Astrocyte (in vitro differentiated cells and primary cell): ENCODE results near the gene DNAJC13. TPM values are rescaled to one million over a fixed set of nuclear protein-coding genes. Genes with fewer than 3 reads are reported as not detected.

ENCODE experiments used
- DNase-seq: peaks from one replicate; pipeline ENCODE4 v3.0.0-alpha.2; 2010; ENCODE audit warnings: low read depth
- FAIRE-seq: peaks from 2 replicates; lab custom pipeline; 2011; peaks lifted over from hg19 to GRCh38; lab: Jason Lieb, UNC
- H2AFZ ChIP-seq: 2 replicates; pipeline ENCODE4 v1.6.0; 2012; ENCODE audit warnings: low read depth, low read length, inconsistent platforms
- H3K27ac ChIP-seq: 2 replicates; pipeline ENCODE4 v1.5.1; 2011; ENCODE audit warnings: low read depth, low read length, inconsistent platforms
- H3K27me3 ChIP-seq: 2 replicates; pipeline ENCODE4 v1.6.0; 2011; ENCODE audit warnings: low read length, inconsistent platforms; ENCODE audit not compliant: insufficient read depth
- H3K36me3 ChIP-seq: 2 replicates; pipeline ENCODE4 v1.5.1; 2011; ENCODE audit warnings: low read length, inconsistent platforms; ENCODE audit not compliant: insufficient read depth
- H3K4me1 ChIP-seq: 2 replicates; pipeline ENCODE4 v1.5.1; 2011; ENCODE audit warnings: low read length, inconsistent platforms; ENCODE audit not compliant: insufficient read depth
- H3K4me2 ChIP-seq: 2 replicates; pipeline ENCODE4 v1.6.0; 2012; ENCODE audit warnings: low read length, inconsistent platforms
- H3K4me3 ChIP-seq: 2 replicates; pipeline ENCODE4 v1.5.1; 2011; ENCODE audit warnings: low read depth, mild to moderate bottlenecking, low read length, inconsistent platforms; ENCODE audit not compliant: insufficient read depth
- H3K79me2 ChIP-seq: 2 replicates; pipeline ENCODE4 v1.6.0; 2012; ENCODE audit warnings: mild to moderate bottlenecking, low read length, inconsistent platforms; ENCODE audit not compliant: insufficient read depth
- H3K9ac ChIP-seq: 2 replicates; pipeline ENCODE4 v1.6.0; 2012; ENCODE audit warnings: mild to moderate bottlenecking, low read length, inconsistent platforms
- H3K9me3 ChIP-seq: 2 replicates; pipeline ENCODE4 v1.5.1; 2012; ENCODE audit warnings: low read depth, mild to moderate bottlenecking, low read length, inconsistent platforms; ENCODE audit not compliant: insufficient read depth
- H4K20me1 ChIP-seq: 2 replicates; pipeline ENCODE4 v1.6.0; 2012; ENCODE audit warnings: low read length, inconsistent platforms; ENCODE audit not compliant: insufficient read depth
- H3K27ac Mint-ChIP-seq: one replicate; pipeline ENCODE4 v1.8.0; 2021; ENCODE audit warnings: mild to moderate bottlenecking, mixed read lengths; ENCODE audit not compliant: unreplicated experiment
- H3K27me3 Mint-ChIP-seq: one replicate; pipeline ENCODE4 v1.8.0; 2021; ENCODE audit warnings: low read depth, mixed read lengths; ENCODE audit not compliant: unreplicated experiment
- H3K36me3 Mint-ChIP-seq: one replicate; pipeline ENCODE4 v1.8.0; 2021; ENCODE audit warnings: low read depth, mixed read lengths; ENCODE audit not compliant: unreplicated experiment
- H3K4me1 Mint-ChIP-seq: one replicate; pipeline ENCODE4 v1.8.0; 2021; ENCODE audit warnings: low read depth, mixed read lengths; ENCODE audit not compliant: unreplicated experiment
- H3K4me3 Mint-ChIP-seq: one replicate; pipeline ENCODE4 v1.8.0; 2021; ENCODE audit warnings: mild to moderate bottlenecking, moderate library complexity, mixed read lengths; ENCODE audit not compliant: unreplicated experiment
- H3K9me3 Mint-ChIP-seq: one replicate; pipeline ENCODE4 v1.8.0; 2021; ENCODE audit warnings: mild to moderate bottlenecking, mixed read lengths; ENCODE audit not compliant: unreplicated experiment
- CTCF ChIP-seq: IDR thresholded peaks from 2 replicates; pipeline ENCODE4 v1.5.1; 2011; ENCODE audit warnings: low read depth, mild to moderate bottlenecking, inconsistent platforms, low read length, moderate library complexity; ENCODE audit not compliant: insufficient read depth
- EZH2 ChIP-seq: IDR thresholded peaks from 2 replicates; pipeline ENCODE4 v1.6.1; 2012; ENCODE audit warnings: mild to moderate bottlenecking, low read length, inconsistent platforms; ENCODE audit not compliant: insufficient read depth
- total RNA-seq: library from RNA; stranded (reverse); gene quantifications from 2 replicates; pipeline ENCODE4 v1.2.1, GENCODE V29; 2021

Gene DNAJC13
- total RNA-seq, 1 donor from 2014 or later = 38.5 TPM

- H3K79me2 ChIP-seq = peaks cover 52% of the 10 kb centered on the region
- no peaks in the 10 kb centered on the region for H3K27me3 ChIP-seq
- no peak overlapping the region for H3K4me3 Mint-ChIP-seq
- H3K27ac Mint-ChIP-seq = no peak overlapping the region
- H3K27me3 Mint-ChIP-seq = no peaks in the 10 kb centered on the region
- no peak overlapping the region for H3K9ac ChIP-seq
- H2AFZ ChIP-seq = no peak overlapping the region
- peaks cover 6% of the 10 kb centered on the region for H4K20me1 ChIP-seq
- DNase-seq (no peak), FAIRE-seq (no peak)
- H3K36me3 Mint-ChIP-seq = no peaks in the 10 kb centered on the region
- peak overlapping the region; percentile 76 for H3K27ac ChIP-seq
- peaks cover 20% of the 10 kb centered on the region for H3K36me3 ChIP-seq
- TF ChIP-seq CTCF (no peak), EZH2 (no peak)
- H3K4me3 ChIP-seq = no peak overlapping the region
- H3K4me1 Mint-ChIP-seq = peaks cover 6% of the 10 kb centered on the region
- H3K9me3 Mint-ChIP-seq = no peaks in the 10 kb centered on the region
- H3K4me1 ChIP-seq = peaks cover 12% of the 10 kb centered on the region
- no peak overlapping the region for H3K4me2 ChIP-seq
- H3K9me3 ChIP-seq = no peaks in the 10 kb centered on the region
These were observed 15.8 kb downstream of the DNAJC13 start for GRCh38 chr3:132433121-132433520.

- no peak overlapping the region for H2AFZ ChIP-seq
- H3K4me2 ChIP-seq = no peak overlapping the region
- H3K4me3 ChIP-seq = no peak overlapping the region
- no peaks in the 10 kb centered on the region for H3K27me3 Mint-ChIP-seq
- FAIRE-seq = no peak
- no peak overlapping the region for H3K27ac Mint-ChIP-seq
- H3K79me2 ChIP-seq = peaks cover 34% of the 10 kb centered on the region
- H3K9ac ChIP-seq = no peak overlapping the region
- H3K27ac ChIP-seq = no peak overlapping the region
- no peaks in the 10 kb centered on the region for H3K9me3 ChIP-seq
- peaks cover 20% of the 10 kb centered on the region for H3K36me3 ChIP-seq
- no peaks in the 10 kb centered on the region for H3K27me3 ChIP-seq
- peaks cover 4% of the 10 kb centered on the region for H3K36me3 Mint-ChIP-seq
- H3K9me3 Mint-ChIP-seq = no peaks in the 10 kb centered on the region
- no peak for DNase-seq
- TF ChIP-seq CTCF (no peak), EZH2 (no peak)
- H3K4me1 ChIP-seq = peaks cover 12% of the 10 kb centered on the region
- H3K4me1 Mint-ChIP-seq = peaks cover 6% of the 10 kb centered on the region
- peaks cover 6% of the 10 kb centered on the region for H4K20me1 ChIP-seq
- no peak overlapping the region for H3K4me3 Mint-ChIP-seq
These were observed 18.1 kb downstream of the DNAJC13 start for GRCh38 chr3:132435224-132435910.

GRCh38 chr3:132435911-132436425 is 18.7 kb downstream of the DNAJC13 start:
- no peaks in the 10 kb centered on the region for H3K9me3 ChIP-seq
- DNase-seq (no peak), FAIRE-seq (peak; percentile 85)
- H3K4me1 ChIP-seq = peaks cover 12% of the 10 kb centered on the region
- peaks cover 34% of the 10 kb centered on the region for H3K79me2 ChIP-seq
- TF ChIP-seq CTCF (no peak), EZH2 (no peak)
- Mint-ChIP-seq H3K27me3 (no peaks in the 10 kb centered on the region), H3K4me3 (no peak overlapping the region), H3K27ac (no peak overlapping the region), H3K9me3 (no peaks in the 10 kb centered on the region), H3K36me3 (peaks cover 4% of the 10 kb centered on the region), H3K4me1 (peaks cover 6% of the 10 kb centered on the region)
- H3K36me3 ChIP-seq = peaks cover 20% of the 10 kb centered on the region
- H3K27me3 ChIP-seq = no peaks in the 10 kb centered on the region
- H3K4me2 ChIP-seq = no peak overlapping the region
- H3K9ac ChIP-seq = no peak overlapping the region
- H4K20me1 ChIP-seq = peaks cover 7% of the 10 kb centered on the region
- no peak overlapping the region for H2AFZ ChIP-seq
- no peak overlapping the region for H3K4me3 ChIP-seq
- no peak overlapping the region for H3K27ac ChIP-seq
